ENCODE measurements around the gene PTPRG. TPM values are rescaled to one million over a fixed set of nuclear protein-coding genes. Genes with fewer than 3 reads are reported as not detected.

The PTPRG gene
- total RNA-seq, 2 experiments from 2014 or later, result 0.13 to 0.70 TPM

DNA sequence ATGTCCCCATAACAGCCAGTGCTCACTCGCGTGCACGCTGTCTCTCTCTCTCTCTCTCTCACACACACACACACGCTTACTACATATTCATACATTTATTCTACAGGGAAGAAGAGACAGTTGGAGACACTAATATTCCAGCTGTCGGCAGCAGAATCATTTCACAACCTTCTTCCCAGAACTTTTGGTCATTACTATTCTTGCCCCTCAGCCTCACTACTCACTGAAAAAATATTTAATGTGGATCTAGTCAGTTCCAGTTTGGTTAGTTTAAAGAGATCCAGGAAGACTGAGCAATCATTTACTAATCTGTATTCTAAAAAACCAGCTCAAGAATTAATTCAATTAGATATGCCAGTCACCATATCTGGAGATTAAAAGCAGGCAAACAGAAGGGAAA, 394.9 kb downstream of the PTPRG start:
- no peak for TF ChIP-seq CTCF (conservative IDR thresholded peaks at IDR 0.05; ENCODE audit: low read length)
- Histone ChIP-seq H3K4me1 (ENCODE audit: insufficient read depth, low read length, poor library complexity, severe bottlenecking) (no peaks in the 10 kb centered on the region), H4K20me1 (ENCODE audit: insufficient read depth, low read length) (no peaks in the 10 kb centered on the region), H3K4me3 (ENCODE audit: low read depth, low read length, poor library complexity, severe bottlenecking) (no peak overlapping the region), H3K27ac (ENCODE audit: low read depth, low read length, poor library complexity, severe bottlenecking) (no peak overlapping the region), H3K79me2 (ENCODE audit: insufficient read depth, low read depth, low read length) (no peaks in the 10 kb centered on the region), H3K9me2 (ENCODE audit: insufficient read depth, low read length) (no peaks in the 10 kb centered on the region), H3K4me2 (ENCODE audit: low read length) (no peak overlapping the region), H2AFZ (ENCODE audit: low read length) (no peak overlapping the region), H3K36me3 (ENCODE audit: insufficient read depth, low read length) (no peaks in the 10 kb centered on the region), H3K9me3 (ENCODE audit: low read length) (no peaks in the 10 kb centered on the region)
- no peak for DNase-seq (ENCODE audit: low spot score)
- BruUV-seq (replicated peaks), result no TSS peak
- CTCF ChIA-PET (ENCODE audit: unreplicated experiment), result no interaction called here
- intact Hi-C loops (cut with micrococcal nuclease; ENCODE audit: unreplicated experiment), result no loop called here
- POLR2A ChIA-PET, result no interaction called here

DNA sequence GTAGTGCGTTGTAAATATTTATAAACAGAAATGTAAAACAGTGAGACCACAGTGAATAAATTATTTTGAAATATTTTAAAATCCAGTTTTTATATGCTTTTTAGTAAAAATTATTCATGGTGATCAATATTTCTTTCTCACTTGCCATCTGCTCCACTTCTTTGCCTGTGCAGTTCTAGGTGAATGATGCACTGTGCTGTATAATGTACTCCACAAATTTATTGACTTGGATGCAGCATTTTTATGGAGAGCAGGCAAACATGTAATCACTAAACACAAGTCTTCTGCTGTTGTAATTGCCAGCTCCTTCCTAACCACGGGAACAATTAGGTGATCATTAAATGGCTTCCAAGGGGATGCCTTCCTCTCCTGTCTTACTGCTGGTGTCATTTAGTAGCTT, 395.9 kb downstream of the PTPRG start:
- intact Hi-C loops (cut with micrococcal nuclease; ENCODE audit: unreplicated experiment), result no loop called here
- no peaks in the 10 kb centered on the region for H3K36me3 ChIP-seq (ENCODE audit: insufficient read depth, low read length)
- no peak for DNase-seq (ENCODE audit: low spot score)
- H3K4me2 ChIP-seq (ENCODE audit: low read length), result no peak overlapping the region
- TF ChIP-seq CTCF (conservative IDR thresholded peaks at IDR 0.05; ENCODE audit: low read length), result no peak
- TF ChIP-seq EZH2phosphoT487 (IDR thresholded peaks at IDR 0.05; ENCODE audit: borderline replicate concordance, low read depth, low read length), result no peak
- no peak overlapping the region for H3K4me3 ChIP-seq (ENCODE audit: low read depth, low read length, poor library complexity, severe bottlenecking)
- H3K4me1 ChIP-seq (ENCODE audit: insufficient read depth, low read length, poor library complexity, severe bottlenecking), result no peaks in the 10 kb centered on the region
- ChIA-PET CTCF (ENCODE audit: unreplicated experiment) (no interaction called here), POLR2A (no interaction called here)
- BruUV-seq (replicated peaks), result no TSS peak
- no peaks in the 10 kb centered on the region for H3K9me2 ChIP-seq (ENCODE audit: insufficient read depth, low read length)
- H4K20me1 ChIP-seq (ENCODE audit: insufficient read depth, low read length), result no peaks in the 10 kb centered on the region
- no peaks in the 10 kb centered on the region for H3K79me2 ChIP-seq (ENCODE audit: insufficient read depth, low read depth, low read length)
- H3K9me3 ChIP-seq (ENCODE audit: low read length), result no peaks in the 10 kb centered on the region
- no peak overlapping the region for H2AFZ ChIP-seq (ENCODE audit: low read length)
- H3K27ac ChIP-seq (ENCODE audit: low read depth, low read length, poor library complexity, severe bottlenecking), result no peak overlapping the region

DNA sequence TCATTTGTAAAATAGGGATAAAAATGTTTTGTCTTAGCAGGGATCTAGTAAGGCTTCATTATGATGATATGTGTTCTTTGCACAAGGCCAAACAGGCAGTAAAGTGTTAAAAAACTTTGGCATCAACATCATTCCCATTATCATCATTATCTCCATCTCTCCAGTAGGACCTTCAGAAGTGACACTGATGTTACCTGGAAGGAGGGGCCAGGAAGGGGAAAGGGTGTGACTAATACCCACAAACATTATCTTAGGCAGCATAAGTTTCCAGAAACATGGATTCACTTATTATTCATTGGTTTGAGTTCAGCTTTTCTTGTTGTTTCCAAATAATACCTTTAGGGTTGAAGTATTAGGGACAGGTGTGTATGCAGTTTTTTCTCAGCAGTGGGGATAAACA, 399.6 kb downstream of the PTPRG start:
- Histone ChIP-seq H3K4me2 (ENCODE audit: low read length) (no peak overlapping the region), H3K79me2 (ENCODE audit: insufficient read depth, low read depth, low read length) (no peaks in the 10 kb centered on the region), H3K27ac (ENCODE audit: low read depth, low read length, poor library complexity, severe bottlenecking) (no peak overlapping the region), H3K4me1 (ENCODE audit: insufficient read depth, low read length, poor library complexity, severe bottlenecking) (no peaks in the 10 kb centered on the region), H3K9me2 (ENCODE audit: insufficient read depth, low read length) (no peaks in the 10 kb centered on the region), H3K9me3 (ENCODE audit: low read length) (no peaks in the 10 kb centered on the region), H4K20me1 (ENCODE audit: insufficient read depth, low read length) (no peaks in the 10 kb centered on the region), H3K36me3 (ENCODE audit: insufficient read depth, low read length) (no peaks in the 10 kb centered on the region), H3K4me3 (ENCODE audit: low read depth, low read length, poor library complexity, severe bottlenecking) (no peak overlapping the region), H2AFZ (ENCODE audit: low read length) (no peak overlapping the region)
- DNase-seq (ENCODE audit: low spot score), result no peak
- ChIA-PET POLR2A (no interaction called here), CTCF (ENCODE audit: unreplicated experiment) (no interaction called here)
- no peak for TF ChIP-seq CTCF (conservative IDR thresholded peaks at IDR 0.05; ENCODE audit: low read length)
- TF ChIP-seq EZH2phosphoT487 (IDR thresholded peaks at IDR 0.05; ENCODE audit: borderline replicate concordance, low read depth, low read length), result no peak
- intact Hi-C loops (cut with micrococcal nuclease; ENCODE audit: unreplicated experiment), result no loop called here
- BruUV-seq (replicated peaks), result no TSS peak
